Activated gamma-delta T cell treated with anti-CD3 and anti-CD28 coated beads, Interleukin-2, amount 50 U/mL, for 16 hours (primary cell): ENCODE data around the gene CNOT2.
A peak's percentile ranks its signal among the peaks of the same experiment; 100 is the strongest.
"Not testable (repeated sequence)": the region's sequence is repeated elsewhere in the genome, so short reads cannot be mapped to it uniquely, and the experiment has no call there.

Experiments
- DNase-seq: peaks from one replicate; pipeline ENCODE4 v3.0.0-alpha.2; 2020; ENCODE audit warnings: low read depth

CNOT2 gene

DNA sequence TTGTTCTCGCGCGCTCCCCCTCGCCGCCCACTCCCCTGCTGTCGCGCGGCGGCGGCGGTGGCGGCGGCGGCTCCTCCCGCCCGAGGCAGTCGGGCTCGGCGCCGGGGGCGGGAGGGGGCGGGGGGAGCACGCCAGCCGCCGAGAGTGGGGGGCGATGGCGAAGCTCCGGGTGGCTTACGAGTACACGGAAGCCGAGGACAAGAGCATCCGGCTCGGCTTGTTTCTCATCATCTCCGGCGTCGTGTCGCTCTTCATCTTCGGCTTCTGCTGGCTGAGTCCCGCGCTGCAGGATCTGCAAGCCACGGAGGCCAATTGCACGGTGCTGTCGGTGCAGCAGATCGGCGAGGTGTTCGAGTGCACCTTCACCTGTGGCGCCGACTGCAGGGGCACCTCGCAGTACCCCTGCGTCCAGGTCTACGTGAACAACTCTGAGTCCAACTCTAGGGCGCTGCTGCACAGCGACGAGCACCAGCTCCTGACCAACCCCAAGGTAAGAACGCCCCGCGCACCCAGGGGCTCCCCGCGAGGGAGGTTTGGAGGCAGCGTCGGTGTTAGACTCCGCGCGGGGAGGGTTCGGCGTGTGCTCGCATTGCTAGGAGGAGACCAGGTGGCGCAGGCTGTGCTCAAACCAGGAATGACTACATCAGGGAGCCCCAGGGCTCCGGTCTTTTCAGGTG, 123.5 kb downstream of the CNOT2 start:
- peak; percentile 37 for DNase-seq

DNA sequence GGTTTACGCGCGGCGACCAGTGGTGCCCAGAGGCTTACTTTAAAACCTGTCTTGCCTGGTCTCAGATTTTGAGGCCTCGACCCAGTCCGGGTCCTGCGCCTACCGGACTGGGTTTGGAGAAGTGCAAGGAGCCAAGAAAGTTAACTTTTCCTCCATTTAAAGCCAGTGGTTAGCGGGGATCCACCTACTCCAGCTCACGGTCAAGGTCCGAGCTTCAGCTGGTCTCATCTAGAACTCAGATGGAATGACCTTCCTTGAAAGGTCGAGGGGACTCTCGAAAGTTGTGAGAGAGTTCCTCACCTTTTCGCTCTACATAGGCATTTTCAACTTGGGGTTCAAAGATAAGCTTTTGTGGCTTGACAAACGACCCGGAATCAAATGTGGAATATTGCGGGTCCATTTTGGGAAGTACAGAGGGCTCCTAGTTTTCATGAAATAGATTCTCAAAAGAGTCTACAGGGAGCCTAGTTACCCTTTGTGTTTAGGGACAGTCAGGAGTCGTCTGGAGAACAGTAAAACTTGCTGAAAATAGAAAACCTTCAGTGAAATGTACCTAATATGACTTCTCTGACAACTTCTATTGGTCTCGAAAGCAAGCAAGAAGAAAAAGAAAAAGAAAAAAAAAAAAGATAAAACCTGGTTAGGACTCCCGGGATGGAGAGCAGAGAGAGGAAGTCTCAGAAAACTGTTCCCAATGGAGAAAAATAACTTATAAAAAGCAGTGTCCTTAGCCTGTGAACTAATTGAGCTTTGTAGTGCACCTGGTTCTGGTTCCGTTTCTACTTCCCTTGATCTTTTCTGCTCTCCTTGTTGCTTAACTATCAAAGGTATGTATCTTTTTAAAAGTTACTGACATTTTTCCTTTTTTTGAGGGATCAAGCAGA, 124.3 kb downstream of the CNOT2 start:
- DNase-seq = no peak

DNA sequence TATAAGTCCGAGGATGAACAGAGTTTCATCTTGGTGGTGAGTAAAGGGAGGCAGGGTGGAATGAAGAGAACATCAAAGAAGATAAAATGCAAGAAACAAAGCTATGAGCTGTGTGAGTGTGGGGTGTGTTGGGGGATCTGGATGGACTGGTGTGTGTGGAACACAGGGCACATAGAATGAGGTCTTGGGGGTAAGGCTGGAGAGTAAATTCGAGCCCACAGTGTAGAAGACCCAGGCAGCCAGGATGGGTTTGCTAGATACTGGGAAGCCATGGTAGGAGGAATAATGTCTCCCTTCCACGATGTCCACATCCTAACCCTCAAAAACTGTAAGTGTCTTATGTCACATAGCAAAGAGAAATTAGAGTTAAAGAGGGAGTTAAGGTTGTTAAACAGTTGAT, 129.6 kb downstream of the CNOT2 start:
- no peak for DNase-seq

DNA sequence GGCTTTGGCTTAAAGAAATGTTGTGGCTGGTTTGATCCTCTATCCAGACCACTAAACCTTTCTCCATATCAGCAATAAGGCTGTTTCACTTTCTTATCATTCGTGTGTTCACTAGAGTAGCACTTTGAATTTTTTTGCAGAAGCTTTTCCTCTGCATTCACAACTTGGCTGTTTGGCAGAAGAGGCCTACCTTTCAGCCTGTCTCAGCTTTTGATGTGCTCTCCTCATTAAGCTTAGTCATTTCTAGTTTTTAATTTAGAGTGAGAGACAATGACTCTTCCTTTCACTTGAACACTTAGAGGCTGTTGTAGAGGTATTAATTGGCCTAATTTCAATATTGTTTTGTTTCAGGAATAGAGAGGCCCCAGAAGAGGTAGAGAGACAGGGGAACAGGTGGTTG, 136.6 kb downstream of the CNOT2 start:
- no peak for DNase-seq

DNA sequence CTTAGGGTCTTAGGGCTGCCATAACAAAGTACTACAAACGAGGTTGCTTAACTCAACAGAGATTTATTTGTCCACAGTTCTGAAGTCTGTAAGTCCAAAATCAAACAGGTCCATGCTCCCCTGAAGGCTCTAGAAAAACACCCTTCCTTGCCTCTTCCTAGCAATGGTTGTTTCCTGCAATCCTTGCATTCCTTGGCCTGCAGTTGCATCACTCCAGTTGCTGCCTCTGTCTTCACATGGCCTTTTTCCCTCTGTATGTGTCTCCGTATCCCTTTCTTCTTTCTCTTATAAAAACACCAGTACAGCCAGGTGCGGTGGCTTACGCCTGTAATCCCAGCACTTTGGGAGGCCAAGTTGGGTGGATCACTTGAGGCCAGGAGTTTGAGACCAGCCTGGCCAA, 140.3 kb downstream of the CNOT2 start:
- DNase-seq = no peak

DNA sequence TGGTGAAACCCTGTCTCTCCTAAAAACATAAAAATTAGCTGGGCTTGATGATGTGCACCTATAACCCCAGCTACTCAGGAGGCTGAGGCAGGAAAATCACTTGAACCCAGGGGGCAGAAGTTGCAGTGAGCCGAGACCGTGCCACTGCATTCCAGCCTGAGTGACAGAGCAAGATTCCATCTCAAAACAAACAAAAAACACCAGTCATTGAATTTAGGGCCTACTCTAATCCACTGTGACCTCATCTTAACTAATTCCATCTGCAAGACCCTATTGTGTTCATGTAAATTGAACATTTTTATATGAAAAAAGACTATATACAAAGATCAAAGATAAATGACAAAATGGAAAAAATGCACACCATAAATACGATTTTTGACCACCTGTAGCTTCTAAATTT, 140.7 kb downstream of the CNOT2 start:
- no peak for DNase-seq

DNA sequence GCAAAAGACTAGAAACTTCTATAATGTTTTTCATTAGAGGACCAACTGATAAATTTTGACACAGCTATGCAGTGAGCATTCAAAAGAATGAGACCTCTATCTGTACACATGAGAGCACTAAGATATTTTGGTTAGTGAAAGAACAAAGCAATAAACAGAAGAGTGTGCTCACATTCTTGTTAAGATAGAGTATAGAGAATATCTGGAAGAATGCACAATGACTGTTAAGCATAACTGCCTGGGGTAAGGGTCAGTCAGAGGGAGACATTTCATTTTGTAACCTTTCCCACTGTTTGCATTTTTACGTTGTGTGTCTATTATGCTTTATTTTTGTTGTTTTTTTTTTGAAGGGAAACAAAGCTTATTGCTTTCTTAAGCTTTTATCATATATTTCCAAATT, 143.5 kb downstream of the CNOT2 start:
- no peak for DNase-seq

DNA sequence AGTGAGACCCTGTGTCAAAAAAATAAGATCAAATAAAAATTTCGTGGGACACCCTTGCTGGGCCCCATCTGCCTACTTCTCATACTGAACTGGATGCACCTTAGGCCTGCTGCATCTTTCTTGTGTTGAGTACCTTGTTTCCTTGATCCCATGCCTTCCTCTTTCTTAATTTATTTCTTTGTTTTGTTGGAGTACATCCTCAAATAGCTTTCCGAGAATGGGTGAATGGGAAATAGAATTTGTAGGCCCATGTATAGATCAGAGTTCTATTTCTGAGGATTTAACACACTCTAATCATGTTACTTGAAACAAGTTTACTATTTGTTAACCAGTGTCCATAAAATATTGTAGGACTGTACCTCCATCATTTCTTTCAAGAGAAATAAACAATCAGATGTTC, 146.4 kb downstream of the CNOT2 start:
- DNase-seq = no peak

DNA sequence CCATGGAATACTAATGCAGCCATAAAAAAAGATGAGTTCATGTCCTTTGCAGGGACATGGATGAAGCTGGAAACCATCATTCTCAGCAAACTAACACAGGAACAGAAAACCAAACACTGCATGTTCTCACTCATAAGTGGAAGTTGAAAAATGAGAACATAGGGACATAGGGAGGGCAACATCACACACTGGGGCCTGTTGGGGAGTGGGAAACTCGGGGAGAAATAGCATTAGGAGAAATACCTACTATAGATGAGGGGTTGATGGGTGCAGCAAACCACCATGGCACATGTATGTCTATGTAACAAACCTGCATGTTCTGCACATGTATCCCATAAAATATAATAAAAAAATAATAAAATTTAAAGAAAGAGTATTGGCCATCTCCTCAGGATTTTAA, 149.4 kb downstream of the CNOT2 start:
- DNase-seq = not testable (repeated sequence)

DNA sequence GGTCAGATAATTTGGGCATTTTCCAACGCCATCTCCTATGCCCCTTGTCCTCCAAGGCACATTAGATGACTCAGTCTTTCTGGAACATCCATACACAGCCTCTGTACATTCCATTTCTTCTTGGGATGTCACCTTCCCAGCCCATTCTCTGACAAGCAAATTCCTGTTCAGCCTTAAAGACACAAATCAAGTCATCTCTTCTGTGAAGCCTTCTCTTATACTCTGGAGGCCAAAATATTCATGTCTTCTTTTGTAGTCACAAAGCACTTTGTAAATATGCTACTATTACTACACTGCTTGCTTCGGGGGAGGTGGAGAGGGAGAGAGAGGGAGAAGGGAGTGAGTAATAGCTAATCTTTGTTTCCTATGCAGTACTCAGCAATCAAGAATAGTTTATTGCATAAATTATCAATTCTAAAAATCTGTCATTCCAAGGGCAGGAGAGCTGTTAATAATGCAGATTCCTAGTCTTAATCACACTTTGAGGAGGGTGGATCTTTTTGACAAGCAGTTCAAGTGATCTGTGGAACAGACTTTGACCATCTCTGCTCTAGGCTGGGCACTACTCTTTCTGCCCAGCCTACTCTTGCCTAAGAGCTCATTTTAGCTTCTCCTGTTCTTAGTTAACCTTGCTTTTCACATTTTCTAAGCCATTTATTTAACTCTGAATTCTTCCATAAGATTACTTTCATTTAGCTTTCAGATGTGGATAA, 150.7 kb downstream of the CNOT2 start:
- no peak for DNase-seq

DNA sequence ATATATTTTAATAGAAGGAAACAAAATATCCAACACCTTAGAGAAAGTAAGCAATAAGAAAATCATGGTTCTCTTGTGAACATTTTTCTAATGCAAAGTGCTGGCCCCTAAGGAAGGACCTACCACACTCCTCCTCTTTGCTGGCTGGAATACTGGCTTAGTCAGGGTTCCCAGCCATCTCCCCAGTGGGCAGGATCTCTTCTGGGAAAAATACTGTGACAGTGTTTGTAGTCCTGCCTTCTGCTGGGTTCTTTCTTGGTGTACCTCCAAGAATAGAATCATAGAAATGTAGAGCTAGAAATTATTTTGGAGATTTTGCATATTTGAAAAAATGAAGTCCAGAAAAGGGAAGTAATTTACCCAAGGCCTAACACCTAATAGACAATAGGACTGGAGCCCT, 154.8 kb downstream of the CNOT2 start:
- DNase-seq = no peak

DNA sequence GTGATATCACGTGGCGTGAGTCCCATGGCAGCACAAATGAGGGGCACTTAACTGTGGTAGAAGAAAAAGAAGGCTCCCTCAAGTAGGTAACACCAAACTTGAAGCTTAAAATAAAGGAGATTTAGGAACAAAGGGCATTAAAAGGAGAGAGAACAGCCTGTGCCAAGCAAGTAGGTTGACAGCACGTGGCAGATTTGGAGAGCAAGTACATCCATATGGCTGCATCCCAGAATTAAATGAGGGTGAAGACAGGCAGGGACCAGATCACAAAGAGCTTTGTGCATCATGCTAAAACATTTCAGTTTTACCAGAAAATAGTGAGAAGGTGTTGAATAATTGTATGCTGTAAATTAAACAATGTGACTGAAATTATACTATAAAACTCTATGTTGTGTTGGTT, 155.6 kb downstream of the CNOT2 start:
- no peak for DNase-seq

DNA sequence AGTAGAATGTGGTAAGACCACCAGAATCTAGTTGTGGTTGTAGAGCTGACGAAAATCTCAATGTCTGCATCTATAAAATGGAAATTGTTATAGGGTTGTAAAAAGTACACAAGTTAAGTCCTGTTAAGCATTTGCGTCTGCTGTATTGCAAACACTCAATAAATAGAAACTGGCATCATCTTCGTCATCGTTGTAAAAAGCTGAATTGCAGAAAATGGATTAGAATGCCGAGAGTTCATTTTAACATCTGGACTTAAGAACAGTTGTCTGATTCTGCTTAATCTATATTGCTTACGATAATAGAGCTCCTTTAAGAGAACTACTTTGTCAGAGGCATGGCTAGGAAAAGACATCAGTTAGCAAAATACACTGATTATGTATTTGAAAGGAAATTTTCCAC, 156.1 kb downstream of the CNOT2 start:
- no peak for DNase-seq

DNA sequence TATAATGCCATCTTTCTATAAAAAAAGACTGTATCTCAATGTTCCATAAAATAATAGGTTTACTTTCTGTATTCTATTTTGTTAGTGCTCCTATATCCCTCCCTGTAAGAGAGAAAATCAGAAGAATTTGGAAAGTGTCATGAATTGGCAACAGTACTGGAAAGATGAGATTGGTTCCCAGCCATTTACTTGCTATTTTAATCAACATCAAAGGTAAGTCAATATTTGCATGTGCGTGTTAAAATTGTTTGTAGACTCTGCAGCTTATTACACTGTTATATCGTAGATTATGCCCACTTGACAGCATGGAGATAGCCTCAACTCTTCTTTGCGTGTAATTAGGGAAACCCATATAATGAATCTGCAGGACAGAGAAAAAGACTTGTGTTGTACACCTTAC, 156.9 kb downstream of the CNOT2 start:
- no peak for DNase-seq

DNA sequence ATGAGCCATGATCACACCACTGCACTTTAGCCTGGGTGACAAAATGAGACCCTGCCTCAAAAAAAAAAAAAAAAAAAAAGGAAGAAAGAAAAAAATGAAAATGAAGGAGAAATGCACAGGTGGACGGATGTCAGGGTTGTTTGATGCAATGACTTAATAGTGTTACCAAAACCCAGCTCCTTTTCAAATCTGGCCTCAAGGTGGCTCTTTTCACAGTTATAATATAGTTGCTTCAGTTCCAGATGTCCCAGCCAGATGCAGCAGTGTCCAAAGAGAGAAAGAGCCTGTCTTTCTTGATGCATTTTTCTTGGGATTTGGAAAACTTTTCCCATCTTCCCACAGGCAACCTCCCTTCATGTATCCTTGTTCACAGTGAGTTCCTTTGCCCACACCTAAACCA, 159.4 kb downstream of the CNOT2 start:
- no peak for DNase-seq

DNA sequence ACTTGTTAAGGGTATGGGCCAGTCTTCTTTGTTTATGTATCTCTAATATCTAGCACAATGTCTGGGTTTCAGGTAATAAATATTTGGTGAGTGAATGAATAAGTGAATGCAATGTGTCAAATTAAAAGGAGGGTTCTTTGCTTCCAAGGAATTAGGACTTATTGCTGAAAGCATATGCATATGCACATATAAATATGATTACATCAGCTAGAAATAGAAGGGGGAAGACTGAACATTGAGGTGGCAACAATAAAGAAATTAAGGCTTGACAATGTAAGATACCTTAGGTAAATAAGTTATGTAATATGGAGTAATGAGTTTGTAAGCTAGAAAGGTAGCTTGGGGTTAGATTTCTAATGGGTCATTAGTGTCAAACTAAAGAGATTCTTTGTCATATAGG, 160.6 kb downstream of the CNOT2 start:
- no peak for DNase-seq
